ENCODE results near the gene SLC9A3. TPM values are rescaled to one million over a fixed set of nuclear protein-coding genes. Genes with fewer than 3 reads are reported as not detected.

SLC9A3 gene
- total and polyA plus RNA-seq, 2 of the 13 experiments (the other 11 are each of a cell fraction or from before 2014, with no cell fraction given) = 1.5 to 1.8 TPM

DNA sequence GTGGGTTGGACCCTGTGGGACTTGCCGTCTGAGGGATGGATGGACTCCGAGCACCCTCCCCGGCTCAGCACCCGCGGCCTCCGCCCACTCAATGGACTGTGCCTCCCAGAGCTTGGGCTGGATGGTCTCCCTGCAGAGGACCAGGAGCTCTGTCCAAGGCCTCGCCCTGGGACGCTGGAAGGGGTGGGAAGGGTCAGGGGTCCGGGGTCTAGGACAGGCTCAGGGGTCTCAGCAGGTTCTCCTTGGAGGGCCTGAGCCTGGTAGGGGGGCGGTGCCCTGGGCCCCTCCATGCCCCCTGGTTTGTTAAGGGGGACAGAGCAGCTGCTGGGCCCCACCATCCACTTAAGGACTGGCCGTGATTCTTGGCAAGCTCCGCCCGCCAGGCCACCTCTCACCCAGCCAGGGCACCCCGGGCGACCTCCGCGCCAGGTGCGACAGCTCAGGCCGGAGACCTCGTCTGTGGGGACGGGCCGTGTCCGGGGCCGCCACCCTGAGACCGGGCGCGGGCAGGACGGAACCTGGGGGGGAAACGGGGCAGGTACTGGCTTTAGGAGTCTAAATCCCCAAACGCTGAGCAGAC lies 52.1 kb downstream of the SLC9A3 start (continued):
- TF ChIP-seq, protein P1, sequence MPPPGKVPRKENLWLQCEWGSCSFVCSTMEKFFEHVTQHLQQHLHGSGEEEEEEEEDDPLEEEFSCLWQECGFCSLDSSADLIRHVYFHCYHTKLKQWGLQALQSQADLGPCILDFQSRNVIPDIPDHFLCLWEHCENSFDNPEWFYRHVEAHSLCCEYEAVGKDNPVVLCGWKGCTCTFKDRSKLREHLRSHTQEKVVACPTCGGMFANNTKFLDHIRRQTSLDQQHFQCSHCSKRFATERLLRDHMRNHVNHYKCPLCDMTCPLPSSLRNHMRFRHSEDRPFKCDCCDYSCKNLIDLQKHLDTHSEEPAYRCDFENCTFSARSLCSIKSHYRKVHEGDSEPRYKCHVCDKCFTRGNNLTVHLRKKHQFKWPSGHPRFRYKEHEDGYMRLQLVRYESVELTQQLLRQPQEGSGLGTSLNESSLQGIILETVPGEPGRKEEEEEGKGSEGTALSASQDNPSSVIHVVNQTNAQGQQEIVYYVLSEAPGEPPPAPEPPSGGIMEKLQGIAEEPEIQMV (CRISPR knock-in tag; IDR thresholded peaks at IDR 0.05; ENCODE audit: low read depth) = no peak
- TF ChIP-seq SAP130 (CRISPR knock-in tag; IDR thresholded peaks at IDR 0.05; ENCODE audit: low read depth) (peak; percentile 35), ZFX (CRISPR knock-in tag; IDR thresholded peaks at IDR 0.05; ENCODE audit: low read depth) (peak; percentile 74; the same call in 1 of the 2 replicates), ZC3H13 (CRISPR knock-in tag; IDR thresholded peaks at IDR 0.05) (0 out of 2 replicates have a peak, but pooled peaks have one; percentile 31), ZNF776 (CRISPR knock-in tag; IDR thresholded peaks at IDR 0.05) (no peak), FOXA1 (IDR thresholded peaks at IDR 0.05) (no peak), FOXA1 (CRISPR knock-in tag; IDR thresholded peaks at IDR 0.05) (no peak), HNRNPK (IDR thresholded peaks at IDR 0.05; ENCODE audit: low read depth, low read length, poor library complexity, severe bottlenecking) (peak; percentile 11), SPEN (CRISPR knock-in tag; IDR thresholded peaks at IDR 0.05; ENCODE audit: low read depth) (0 out of 2 replicates have a peak, but pooled peaks have one; percentile 6), MAF1 (CRISPR knock-in tag; IDR thresholded peaks at IDR 0.05; ENCODE audit: borderline replicate concordance) (no peak), RELA (CRISPR knock-in tag; IDR thresholded peaks at IDR 0.05) (no peak), U2AF1 (optimal IDR thresholded peaks at IDR 0.05; ENCODE audit: low read depth, low read length) (no peak)
- TF ChIP-seq, protein P2, sequence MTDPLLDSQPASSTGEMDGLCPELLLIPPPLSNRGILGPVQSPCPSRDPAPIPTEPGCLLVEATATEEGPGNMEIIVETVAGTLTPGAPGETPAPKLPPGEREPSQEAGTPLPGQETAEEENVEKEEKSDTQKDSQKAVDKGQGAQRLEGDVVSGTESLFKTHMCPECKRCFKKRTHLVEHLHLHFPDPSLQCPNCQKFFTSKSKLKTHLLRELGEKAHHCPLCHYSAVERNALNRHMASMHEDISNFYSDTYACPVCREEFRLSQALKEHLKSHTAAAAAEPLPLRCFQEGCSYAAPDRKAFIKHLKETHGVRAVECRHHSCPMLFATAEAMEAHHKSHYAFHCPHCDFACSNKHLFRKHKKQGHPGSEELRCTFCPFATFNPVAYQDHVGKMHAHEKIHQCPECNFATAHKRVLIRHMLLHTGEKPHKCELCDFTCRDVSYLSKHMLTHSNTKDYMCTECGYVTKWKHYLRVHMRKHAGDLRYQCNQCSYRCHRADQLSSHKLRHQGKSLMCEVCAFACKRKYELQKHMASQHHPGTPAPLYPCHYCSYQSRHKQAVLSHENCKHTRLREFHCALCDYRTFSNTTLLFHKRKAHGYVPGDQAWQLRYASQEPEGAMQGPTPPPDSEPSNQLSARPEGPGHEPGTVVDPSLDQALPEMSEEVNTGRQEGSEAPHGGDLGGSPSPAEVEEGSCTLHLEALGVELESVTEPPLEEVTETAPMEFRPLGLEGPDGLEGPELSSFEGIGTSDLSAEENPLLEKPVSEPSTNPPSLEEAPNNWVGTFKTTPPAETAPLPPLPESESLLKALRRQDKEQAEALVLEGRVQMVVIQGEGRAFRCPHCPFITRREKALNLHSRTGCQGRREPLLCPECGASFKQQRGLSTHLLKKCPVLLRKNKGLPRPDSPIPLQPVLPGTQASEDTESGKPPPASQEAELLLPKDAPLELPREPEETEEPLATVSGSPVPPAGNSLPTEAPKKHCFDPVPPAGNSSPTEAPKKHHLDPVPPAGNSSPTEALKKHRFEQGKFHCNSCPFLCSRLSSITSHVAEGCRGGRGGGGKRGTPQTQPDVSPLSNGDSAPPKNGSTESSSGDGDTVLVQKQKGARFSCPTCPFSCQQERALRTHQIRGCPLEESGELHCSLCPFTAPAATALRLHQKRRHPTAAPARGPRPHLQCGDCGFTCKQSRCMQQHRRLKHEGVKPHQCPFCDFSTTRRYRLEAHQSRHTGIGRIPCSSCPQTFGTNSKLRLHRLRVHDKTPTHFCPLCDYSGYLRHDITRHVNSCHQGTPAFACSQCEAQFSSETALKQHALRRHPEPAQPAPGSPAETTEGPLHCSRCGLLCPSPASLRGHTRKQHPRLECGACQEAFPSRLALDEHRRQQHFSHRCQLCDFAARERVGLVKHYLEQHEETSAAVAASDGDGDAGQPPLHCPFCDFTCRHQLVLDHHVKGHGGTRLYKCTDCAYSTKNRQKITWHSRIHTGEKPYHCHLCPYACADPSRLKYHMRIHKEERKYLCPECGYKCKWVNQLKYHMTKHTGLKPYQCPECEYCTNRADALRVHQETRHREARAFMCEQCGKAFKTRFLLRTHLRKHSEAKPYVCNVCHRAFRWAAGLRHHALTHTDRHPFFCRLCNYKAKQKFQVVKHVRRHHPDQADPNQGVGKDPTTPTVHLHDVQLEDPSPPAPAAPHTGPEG (CRISPR knock-in tag; IDR thresholded peaks at IDR 0.05) = peak; percentile 70; the same call in 1 of the 2 replicates
- TF ChIP-seq, protein P3, sequence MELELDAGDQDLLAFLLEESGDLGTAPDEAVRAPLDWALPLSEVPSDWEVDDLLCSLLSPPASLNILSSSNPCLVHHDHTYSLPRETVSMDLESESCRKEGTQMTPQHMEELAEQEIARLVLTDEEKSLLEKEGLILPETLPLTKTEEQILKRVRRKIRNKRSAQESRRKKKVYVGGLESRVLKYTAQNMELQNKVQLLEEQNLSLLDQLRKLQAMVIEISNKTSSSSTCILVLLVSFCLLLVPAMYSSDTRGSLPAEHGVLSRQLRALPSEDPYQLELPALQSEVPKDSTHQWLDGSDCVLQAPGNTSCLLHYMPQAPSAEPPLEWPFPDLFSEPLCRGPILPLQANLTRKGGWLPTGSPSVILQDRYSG (CRISPR knock-in tag; IDR thresholded peaks at IDR 0.05) = no peak
- TF ChIP-seq, protein P4, sequence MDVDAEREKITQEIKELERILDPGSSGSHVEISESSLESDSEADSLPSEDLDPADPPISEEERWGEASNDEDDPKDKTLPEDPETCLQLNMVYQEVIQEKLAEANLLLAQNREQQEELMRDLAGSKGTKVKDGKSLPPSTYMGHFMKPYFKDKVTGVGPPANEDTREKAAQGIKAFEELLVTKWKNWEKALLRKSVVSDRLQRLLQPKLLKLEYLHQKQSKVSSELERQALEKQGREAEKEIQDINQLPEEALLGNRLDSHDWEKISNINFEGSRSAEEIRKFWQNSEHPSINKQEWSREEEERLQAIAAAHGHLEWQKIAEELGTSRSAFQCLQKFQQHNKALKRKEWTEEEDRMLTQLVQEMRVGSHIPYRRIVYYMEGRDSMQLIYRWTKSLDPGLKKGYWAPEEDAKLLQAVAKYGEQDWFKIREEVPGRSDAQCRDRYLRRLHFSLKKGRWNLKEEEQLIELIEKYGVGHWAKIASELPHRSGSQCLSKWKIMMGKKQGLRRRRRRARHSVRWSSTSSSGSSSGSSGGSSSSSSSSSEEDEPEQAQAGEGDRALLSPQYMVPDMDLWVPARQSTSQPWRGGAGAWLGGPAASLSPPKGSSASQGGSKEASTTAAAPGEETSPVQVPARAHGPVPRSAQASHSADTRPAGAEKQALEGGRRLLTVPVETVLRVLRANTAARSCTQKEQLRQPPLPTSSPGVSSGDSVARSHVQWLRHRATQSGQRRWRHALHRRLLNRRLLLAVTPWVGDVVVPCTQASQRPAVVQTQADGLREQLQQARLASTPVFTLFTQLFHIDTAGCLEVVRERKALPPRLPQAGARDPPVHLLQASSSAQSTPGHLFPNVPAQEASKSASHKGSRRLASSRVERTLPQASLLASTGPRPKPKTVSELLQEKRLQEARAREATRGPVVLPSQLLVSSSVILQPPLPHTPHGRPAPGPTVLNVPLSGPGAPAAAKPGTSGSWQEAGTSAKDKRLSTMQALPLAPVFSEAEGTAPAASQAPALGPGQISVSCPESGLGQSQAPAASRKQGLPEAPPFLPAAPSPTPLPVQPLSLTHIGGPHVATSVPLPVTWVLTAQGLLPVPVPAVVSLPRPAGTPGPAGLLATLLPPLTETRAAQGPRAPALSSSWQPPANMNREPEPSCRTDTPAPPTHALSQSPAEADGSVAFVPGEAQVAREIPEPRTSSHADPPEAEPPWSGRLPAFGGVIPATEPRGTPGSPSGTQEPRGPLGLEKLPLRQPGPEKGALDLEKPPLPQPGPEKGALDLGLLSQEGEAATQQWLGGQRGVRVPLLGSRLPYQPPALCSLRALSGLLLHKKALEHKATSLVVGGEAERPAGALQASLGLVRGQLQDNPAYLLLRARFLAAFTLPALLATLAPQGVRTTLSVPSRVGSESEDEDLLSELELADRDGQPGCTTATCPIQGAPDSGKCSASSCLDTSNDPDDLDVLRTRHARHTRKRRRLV (CRISPR knock-in tag; IDR thresholded peaks at IDR 0.05) = no peak; the same call in 1 of the 2 replicates

All from HepG2 (cell line).